ENCODE data around the gene OR13C2.
"Not testable (repeated sequence)": the region's sequence is repeated elsewhere in the genome, so short reads cannot be mapped to it uniquely, and the experiment has no call there.

Gene OR13C2, protein sequence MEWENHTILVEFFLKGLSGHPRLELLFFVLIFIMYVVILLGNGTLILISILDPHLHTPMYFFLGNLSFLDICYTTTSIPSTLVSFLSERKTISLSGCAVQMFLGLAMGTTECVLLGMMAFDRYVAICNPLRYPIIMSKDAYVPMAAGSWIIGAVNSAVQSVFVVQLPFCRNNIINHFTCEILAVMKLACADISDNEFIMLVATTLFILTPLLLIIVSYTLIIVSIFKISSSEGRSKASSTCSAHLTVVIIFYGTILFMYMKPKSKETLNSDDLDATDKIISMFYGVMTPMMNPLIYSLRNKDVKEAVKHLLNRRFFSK

DNA sequence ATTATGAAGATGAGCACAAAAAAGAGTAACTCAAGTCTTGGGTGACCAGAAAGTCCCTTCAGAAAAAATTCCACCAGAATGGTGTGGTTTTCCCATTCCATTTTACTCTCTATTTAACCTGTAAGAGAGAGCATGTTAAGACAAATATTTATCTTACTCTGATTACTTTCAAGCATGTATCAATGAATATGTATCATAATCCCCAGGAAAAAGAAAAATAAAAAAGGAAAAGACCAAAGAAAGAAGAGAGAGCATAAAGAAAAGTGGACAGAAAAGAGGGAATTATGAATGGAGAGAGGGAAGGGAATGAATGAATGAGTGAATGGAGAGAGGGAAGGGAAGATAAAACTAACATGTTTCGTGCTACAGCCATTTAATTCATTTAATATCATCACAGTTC lies at the start of gene OR13C2:
Gene OR13C2 (minus strand): TSS at position 101 of the 400 bp plus-strand sequence. CDS start 0 bp downstream, at position 101.
- not testable (repeated sequence) for DNase-seq

DNA sequence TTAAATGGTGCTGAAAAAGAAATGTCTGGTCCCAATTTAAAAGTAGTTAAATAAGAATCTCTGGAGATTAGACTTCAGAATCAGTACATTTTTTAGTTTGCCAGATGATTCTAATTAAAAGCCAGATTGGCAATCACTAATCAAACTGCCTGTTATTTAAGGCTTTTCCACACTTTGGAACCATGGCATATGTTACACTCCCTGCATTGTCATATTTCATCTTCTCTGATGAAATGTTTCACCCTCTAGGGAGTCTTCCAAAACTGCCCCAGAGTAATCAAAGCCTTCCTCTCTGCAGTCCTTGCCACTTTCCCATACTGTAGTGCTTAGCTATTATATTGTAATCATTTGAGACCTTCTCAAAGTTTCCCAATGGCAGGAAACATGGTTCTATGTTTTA lies 30.0 kb upstream of the OR13C2 start:
- no peak for DNase-seq

DNA sequence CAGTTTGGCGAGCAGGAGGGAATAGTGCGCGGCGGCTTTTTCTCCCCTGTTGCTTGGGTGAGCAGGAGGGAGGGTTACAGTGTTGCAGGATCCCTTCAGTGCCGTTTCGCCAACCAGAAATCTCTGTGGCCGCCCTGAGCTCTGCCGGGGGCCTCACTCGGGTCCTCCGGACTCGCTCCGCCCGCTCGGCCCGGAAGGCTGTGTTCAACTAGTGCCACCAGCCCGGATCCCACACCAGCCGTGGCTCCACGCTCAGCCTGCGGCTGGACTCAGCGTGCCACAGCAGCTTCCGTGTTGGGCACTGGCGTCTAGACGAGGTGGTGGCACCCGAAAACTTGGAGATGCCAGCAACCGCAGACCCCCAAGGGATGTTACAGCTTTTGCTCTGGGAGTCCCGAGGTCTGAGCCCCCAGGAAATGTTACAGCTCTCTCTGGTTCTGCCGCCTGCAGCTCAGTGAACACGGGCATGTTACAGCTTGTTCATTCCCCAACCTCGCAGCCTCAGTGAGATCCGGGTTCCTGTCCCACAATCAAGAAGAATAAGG lies 28.6 kb upstream of the OR13C2 start:
- no peak for DNase-seq

DNA sequence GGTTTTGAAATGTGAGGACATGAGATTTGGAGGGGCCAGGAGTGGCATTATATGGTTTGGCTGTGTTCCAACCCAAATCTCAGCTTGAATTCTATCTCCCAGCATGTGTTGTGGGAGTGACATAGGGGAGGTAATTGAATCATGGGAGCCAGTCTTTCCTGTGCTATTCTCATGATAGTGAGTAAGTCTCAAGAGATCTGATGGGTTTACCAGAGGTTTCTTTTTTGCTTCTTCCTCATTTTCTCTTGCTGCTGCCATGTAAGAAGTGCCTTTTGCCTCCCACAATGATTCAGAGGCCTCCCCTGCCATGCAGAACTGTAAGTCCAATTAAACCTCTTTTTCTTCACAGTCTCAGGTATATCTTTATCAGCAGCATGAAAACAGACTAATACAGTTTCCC lies 20.5 kb upstream of the OR13C2 start:
- DNase-seq: not testable (repeated sequence)

DNA sequence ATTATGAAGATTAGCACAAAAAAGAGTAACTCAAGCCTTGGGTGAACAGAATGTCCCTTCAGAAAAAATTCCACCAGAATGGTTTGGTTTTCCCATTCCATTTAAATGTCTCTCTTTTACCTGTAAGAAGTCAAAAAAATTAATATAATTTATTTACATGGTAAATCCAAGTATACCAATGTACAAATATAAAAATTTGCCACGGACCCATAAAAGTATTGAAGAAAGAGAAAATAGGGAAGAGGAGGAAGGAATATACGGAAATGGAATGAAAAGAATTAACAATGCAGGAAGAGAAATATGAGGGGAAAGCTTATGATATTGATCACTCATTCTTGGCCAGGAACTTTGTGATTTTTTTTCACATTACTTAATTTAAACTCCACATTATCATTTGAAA lies 12.7 kb upstream of the OR13C2 start, which contains the start of gene OR13C9:
Gene OR13C9 (minus strand): TSS at position 101 of the 400 bp plus-strand sequence. CDS start 0 bp downstream, at position 101.
- DNase-seq: no peak

DNA sequence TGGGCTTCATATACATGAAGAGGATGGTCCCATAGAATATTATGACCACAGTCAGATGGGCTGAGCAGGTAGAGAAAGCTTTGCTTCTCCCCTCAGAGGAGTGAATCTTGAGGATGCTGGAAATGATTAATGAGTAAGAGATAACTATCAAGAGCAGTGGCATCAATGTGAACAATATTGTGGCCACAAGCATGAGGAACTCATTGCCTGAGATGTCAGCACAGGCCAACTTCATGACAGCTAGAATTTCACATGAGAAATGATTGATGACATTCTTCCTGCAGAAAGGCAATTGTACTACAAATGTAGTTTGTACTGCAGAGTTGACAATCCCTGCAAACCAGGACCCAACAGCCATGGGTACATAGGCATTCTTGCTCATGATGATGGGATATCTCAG lies 12.0 kb upstream of the OR13C2 start:
- DNase-seq: no peak

DNA sequence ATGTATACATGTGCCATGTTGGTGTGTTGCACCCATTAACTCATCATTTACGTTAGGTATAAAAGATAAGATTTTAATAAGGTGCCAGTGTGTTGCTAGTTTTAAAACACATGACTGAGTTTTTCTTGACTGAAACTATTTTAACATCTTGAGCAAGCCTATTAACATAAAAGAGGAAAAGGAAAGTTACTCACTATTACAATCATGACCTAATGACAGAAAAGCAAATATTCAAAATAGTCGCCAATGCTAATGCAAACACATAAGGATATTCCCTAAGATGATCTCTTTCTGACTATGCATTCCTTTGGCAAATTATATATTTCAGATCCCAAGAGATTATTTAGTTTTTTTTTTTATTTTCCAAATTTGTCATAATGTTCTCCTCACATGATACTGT lies 5.8 kb upstream of the OR13C2 start:
- DNase-seq: no peak

DNA sequence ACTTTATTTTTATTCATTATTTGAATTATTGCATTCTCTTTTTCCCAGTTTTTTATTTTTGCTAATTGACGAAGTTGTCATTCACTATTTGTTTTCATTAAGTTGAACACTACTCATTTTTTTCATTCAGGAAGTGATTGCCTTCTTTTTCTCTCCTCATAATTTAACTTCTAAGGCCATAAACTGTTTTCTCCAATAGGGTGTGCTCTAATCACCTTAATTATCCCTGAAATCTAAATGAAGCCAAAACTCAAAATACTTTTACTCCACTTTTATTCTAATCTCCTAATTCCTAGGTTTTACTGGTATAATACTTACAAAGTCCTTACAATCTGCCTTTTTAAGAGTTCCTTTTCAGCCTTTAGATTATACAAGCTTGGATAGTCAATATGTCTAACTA lies 2.9 kb upstream of the OR13C2 start:
- DNase-seq: no peak

DNA sequence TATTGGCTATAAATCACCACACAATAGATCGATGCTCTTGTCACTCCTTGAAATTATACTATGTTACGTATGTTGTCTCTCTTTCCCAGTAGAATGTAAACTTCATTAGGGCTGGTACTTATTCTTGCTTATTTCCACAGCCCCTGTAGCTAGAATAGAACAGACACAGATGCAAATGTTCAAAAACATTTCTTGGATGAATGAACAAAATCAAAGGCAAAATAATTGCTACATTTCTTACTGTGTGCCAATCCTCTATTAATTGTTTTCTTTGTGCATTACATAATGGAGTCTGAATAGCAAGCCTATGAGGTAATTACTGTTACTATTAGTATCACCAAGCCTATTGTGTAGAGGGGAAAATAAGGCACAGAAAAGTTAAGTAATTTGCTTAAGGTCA lies 725 bp upstream of the OR13C2 start:
- DNase-seq: no peak

DNA sequence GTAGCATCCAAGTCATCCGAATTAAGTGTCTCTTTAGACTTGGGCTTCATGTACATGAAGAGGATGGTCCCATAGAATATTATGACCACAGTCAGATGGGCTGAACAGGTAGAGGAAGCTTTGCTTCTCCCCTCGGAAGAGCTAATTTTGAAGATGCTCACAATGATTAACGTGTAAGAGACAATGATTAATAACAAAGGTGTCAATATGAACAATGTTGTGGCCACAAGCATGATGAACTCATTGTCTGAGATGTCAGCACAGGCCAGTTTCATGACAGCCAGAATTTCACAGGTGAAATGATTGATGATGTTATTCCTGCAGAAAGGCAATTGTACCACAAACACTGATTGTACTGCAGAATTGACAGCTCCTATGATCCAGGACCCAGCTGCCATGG lies 626 bp downstream of the OR13C2 start:
- DNase-seq: no peak

DNA sequence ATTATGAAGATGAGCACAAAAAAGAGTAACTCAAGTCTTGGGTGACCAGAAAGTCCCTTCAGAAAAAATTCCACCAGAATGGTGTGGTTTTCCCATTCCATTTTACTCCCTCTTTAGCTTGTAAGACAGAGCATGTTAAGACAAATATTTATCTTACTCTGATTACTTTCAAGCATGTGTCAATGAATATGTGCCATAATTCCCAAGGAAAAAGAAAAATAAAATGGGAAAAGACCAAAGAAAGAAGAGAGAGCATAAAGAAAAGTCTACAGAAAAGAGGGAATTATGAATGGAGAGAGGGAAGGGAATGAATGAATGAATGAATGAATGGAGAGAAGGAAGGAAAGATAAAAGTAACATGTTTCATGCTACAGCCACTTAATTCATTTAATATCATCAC lies 6.1 kb downstream of the OR13C2 start, which contains the start of gene OR13C5:
Gene OR13C5 (minus strand): TSS at position 101 of the 400 bp plus-strand sequence. CDS start 0 bp downstream, at position 101.
- DNase-seq: not testable (repeated sequence)

DNA sequence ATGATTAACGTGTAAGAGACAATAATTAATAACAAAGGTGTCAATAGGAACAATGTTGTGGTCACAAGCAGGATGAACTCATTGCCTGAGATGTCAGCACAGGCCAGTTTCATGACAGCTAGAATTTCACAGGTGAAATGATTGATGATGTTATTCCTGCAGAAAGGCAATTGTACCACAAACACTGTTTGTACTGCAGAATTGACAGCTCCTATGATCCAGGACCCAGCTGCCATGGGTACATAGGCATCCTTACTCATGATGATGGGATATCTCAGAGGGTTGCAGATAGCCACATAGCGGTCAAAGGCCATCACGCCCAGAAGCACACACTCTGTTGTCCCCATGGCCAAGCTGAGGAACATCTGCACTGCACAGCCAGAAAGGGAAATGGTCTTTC lies 6.7 kb downstream of the OR13C2 start:
- not testable (repeated sequence) for DNase-seq

DNA sequence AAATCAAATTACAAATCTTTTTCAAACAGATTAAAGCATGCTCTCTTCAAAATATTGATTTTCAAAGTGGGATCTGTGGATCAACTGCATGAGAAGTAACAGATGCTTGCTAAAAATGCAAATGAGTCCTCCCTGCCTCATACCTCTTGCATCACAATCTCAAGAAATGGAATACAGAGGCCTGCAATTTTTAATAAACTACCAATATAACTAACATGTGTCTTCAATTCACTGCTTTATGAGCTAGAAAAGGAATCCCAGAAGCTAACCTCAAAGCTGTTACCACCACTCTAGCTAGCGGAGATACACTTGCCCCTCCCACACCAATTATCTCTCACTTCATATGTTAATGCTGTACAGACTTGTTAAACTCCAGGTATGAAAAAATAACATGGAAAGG lies 15.8 kb downstream of the OR13C2 start:
- no peak for DNase-seq

DNA sequence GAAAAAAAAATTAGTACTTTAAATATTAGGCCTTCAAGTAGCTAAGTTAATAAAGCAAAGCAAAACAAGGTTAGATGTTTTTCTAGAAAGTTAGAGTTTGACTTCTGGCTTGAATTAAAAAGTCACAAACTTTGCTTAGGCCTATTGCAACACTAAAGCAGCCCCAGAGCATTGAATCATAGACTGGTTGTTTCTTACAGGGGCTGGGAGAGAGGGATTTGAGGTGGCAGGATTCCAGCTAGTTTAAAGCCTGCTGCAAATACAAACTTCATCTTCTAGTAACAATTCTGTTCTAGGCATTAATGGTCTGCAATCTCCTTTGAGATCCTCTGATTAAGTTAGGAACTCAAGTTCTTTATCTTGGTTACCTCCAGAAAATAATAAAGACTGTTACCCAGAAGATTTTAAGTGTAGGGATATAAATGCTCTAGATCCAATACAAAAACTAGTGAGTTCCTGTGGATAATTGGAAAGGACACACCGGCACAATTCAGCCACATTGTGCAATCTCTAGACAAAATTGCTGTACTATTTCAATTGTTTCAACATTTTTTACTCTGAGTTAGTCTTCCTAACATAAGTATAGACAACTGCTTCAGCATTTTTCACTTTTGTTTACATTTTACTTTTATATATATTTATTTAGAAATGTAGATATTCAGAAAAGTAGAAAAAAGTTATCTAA lies 18.8 kb downstream of the OR13C2 start:
- DNase-seq: no peak

DNA sequence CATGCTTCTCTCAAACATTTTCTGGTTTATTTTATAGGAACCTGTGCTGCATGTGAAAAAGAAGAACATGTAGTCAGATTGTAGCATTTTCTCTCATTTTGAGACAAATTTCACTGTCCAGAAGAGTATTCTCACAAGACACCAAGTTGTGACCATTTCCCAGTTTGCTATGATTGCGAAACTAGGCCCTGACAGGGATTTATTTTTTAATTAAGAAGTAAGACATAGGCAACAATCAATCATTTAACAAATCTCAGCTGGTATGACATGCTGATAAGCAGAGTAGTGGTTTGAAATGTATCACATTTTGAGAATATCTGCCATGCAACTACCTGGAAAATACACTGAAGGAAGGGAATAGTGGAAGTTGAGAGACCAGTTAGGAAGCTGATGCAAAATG lies 24.9 kb downstream of the OR13C2 start:
- DNase-seq: no peak

DNA sequence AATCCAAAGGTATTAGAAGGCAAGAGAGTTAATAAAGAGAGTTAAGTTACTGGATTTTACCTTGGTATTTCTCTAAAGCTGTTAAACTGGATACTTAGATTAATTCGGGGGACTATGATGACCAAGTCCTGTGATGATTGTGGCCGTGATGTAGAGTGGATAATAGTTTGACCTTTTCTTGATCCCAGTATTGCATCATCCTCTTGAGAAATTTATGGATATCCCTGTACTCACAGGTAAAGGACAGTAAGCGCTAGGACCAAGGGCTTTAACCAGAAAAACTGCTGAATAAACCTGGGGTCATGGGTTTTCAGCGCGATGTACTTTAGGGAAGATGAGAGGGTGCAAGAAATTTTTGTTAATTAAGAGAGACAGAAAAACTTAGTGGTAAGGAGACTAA lies 28.2 kb downstream of the OR13C2 start:
- no peak for DNase-seq

DNA sequence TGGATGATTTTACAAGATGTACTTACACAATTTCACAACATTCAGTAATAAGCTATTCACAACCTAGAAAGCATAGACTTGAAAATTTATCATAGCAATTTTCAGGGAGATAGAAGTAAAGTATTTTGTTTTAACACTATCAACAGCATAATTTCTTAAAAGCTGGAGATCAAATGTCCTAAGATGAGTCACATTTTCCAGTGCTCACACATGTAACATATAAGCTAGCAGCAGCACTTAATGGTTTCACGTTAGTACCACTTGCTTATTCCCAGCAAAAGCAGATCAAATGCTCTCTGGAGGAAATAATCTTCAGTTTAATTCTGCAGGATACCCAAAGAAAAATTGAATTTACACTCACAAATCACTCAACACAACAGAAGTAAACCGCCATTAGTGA lies 30.0 kb downstream of the OR13C2 start:
- no peak for DNase-seq

DNA sequence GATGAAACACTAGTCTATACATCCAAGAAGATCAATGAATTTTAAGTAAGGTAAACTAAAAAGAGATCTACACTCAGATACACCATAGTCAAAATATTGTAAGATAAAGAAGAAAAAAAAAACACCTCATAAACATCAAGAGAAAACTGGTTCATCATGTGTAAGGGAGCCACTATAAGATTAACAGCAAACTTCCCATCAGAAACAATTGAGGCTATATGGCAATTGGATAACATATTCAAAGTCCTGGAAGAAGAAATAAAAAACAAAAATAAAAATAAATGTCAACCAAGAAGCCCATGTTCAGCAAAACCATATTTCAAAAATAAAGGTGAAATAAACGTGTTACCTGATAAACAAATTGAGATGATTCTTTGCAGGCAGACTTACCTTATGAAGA lies 32.8 kb downstream of the OR13C2 start:
- no peak for DNase-seq

DNA sequence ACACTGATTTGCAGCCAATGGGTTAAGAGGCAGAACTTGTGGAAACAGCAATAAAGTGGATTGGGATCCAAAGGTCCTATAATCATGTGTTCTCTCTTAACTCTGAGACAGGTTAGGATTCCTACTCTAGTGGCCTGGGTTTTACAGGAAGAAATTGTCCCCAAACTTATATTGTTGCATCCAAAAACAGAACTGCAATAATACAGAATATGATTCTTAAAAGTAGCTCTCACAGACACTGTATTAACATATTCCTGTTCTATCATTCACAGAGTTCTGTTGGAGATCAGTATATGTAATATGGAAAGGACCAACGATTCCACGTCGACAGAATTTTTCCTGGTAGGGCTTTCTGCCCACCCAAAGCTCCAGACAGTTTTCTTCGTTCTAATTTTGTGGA lies 36.6 kb downstream of the OR13C2 start, which contains the start of gene OR13C8:
Gene OR13C8 (plus strand): TSS at position 301 of the 400 bp plus-strand sequence. CDS start 0 bp downstream, at position 301.
- no peak for DNase-seq

DNA sequence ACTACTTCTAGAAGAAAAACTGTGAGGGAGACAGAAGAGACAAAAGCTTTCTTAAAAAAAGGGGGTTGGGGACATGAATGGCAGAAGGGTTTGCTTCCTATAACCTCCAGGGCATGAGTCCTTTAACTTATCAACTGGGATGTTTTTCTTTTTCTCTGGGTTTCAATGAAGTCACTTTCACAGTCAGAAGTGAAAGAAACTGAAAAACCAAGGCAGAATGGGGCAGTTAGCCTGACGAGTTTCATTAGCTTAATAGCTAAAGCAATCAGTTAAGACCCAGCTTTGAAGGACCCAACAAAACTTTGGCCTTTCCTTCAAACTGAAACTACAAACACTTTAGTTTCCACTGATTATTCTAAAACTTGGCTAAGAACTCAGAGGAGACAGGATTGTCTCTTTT lies 41.1 kb downstream of the OR13C2 start:
- no peak for DNase-seq

DNA sequence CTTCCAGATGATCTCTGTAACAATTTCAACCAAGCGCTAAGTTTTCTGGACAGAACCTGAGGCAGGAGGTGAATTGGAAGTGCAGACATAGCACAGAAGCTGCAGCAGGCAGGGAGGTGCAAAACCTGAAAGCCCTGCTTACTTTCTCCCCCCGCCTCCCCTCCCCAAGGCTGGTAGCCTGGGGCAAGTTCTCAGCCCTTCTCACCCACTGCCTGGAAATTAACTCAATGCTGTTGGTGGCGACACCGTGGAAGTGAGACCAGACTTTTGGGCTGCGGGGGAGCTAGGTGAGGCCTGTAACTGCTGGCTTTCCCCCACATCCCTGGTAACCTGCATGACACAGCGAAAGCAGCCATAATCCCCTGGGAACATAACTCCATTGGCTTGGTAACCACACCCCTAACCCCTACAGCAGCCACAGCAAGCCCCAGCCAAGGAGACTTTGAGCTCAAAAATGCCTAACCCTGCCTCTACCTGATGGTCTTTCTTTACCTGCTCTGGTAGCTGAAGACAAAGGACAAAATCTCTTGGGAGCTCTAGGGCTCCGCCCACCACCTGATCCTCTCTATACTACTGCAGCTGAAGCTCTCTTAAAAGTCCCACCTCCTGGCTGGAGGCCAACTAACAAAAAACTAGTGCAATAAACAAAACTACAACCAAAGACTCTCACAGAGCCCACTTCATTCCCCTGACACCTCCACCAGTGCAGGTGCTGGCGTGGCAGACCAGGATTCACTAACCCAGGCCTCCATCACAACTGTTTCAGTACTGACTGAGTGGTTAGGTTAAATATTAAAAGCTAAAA lies 48.4 kb downstream of the OR13C2 start:
- DNase-seq: no peak

DNA sequence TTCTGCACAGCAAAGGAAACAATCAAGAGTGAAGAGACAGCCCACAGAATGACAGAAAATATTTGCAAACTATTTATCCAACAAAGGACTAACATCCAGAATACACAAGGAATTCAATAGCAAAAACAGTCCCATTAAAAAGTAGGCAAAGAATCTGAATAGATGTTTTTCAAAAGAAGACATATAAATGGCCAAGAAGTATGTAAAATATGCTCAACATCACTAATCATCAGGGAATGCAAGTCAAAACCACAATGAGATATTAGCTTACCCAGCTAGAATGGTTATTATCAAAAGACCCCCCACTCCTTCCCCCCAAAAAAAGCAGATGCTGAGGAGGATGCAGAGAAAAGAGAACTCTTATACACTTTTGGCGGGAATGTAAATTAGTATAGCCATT lies 49.9 kb downstream of the OR13C2 start:
- DNase-seq: no peak

Data from activated T-cell treated with anti-CD3 and anti-CD28 coated beads, Interleukin-2, amount 50 U/mL, for 1 hour (primary cell).